Measurements from ENCODE around the gene NFKBIB. TPM values are rescaled to one million over a fixed set of nuclear protein-coding genes. Genes with fewer than 3 reads are reported as not detected.
A peak's percentile ranks its signal among the peaks of the same experiment; 100 is the strongest.

NFKBIB gene
- total and polyA plus RNA-seq, 2 of the 13 experiments (the other 11 are each of a cell fraction or from before 2014, with no cell fraction given) = 8.6 to 14.9 TPM

DNA sequence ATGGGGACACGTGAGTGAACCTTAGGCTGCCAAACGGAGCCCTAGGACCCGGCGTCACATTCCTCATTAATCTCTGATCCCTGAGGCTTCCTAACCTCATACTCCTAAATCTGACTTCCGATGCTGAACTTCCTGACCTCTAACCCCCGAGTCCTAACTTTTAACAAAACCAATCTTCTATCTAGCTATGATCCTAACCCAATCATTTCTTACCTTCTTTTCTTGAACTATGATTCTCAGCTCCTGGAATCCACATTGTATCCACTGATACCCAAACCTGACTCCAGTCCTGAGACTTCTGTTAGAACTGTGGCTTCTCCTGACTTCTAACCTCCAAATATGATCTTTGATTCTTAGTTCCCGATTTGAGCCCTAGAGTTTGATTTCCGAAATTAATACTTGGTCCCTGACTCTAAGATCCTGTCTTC is 447 bp downstream of the NFKBIB start (continued):
- no peak for TF ChIP-seq YY1 (IDR thresholded peaks at IDR 0.05; ENCODE audit: insufficient read depth, insufficient replicate concordance, low read depth, low read length)
- TF ChIP-seq, protein P1, sequence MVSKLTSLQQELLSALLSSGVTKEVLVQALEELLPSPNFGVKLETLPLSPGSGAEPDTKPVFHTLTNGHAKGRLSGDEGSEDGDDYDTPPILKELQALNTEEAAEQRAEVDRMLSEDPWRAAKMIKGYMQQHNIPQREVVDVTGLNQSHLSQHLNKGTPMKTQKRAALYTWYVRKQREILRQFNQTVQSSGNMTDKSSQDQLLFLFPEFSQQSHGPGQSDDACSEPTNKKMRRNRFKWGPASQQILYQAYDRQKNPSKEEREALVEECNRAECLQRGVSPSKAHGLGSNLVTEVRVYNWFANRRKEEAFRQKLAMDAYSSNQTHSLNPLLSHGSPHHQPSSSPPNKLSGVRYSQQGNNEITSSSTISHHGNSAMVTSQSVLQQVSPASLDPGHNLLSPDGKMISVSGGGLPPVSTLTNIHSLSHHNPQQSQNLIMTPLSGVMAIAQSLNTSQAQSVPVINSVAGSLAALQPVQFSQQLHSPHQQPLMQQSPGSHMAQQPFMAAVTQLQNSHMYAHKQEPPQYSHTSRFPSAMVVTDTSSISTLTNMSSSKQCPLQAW (CRISPR knock-in tag; IDR thresholded peaks at IDR 0.05) = no peak
- TF ChIP-seq ZNF607 (CRISPR knock-in tag; IDR thresholded peaks at IDR 0.05; ENCODE audit: borderline replicate concordance) = no peak
- no peak for TF ChIP-seq PLRG1 (conservative IDR thresholded peaks at IDR 0.05)
- TF ChIP-seq RNF2 (conservative IDR thresholded peaks at IDR 0.05; ENCODE audit: low read depth) = no peak
- TF ChIP-seq RBM22 (optimal IDR thresholded peaks at IDR 0.05; ENCODE audit: low read length) = no peak
- TF ChIP-seq RBM39 (IDR thresholded peaks at IDR 0.05; ENCODE audit: low read depth, low read length, poor library complexity, severe bottlenecking) = no peak
- TF ChIP-seq EZH2 (conservative IDR thresholded peaks at IDR 0.05; ENCODE audit: low read depth, low read length) = no peak
- TF ChIP-seq, protein P2, sequence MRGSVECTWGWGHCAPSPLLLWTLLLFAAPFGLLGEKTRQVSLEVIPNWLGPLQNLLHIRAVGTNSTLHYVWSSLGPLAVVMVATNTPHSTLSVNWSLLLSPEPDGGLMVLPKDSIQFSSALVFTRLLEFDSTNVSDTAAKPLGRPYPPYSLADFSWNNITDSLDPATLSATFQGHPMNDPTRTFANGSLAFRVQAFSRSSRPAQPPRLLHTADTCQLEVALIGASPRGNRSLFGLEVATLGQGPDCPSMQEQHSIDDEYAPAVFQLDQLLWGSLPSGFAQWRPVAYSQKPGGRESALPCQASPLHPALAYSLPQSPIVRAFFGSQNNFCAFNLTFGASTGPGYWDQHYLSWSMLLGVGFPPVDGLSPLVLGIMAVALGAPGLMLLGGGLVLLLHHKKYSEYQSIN (CRISPR knock-in tag; IDR thresholded peaks at IDR 0.05; ENCODE audit: borderline replicate concordance) = no peak
- TF ChIP-seq HNRNPUL1 (IDR thresholded peaks at IDR 0.05; ENCODE audit: low read depth, low read length) = no peak
- 0 out of 2 replicates have a peak, but pooled peaks have one; percentile 4 for TF ChIP-seq GATAD2A (CRISPR knock-in tag; IDR thresholded peaks at IDR 0.05)
- no peak for TF ChIP-seq ZMYM4 (CRISPR knock-in tag; IDR thresholded peaks at IDR 0.05)
- TF ChIP-seq AKAP8 (CRISPR knock-in tag; IDR thresholded peaks at IDR 0.05) = no peak
- TF ChIP-seq ELF1 (CRISPR knock-in tag; IDR thresholded peaks at IDR 0.05) = no peak
- TF ChIP-seq, protein P3, sequence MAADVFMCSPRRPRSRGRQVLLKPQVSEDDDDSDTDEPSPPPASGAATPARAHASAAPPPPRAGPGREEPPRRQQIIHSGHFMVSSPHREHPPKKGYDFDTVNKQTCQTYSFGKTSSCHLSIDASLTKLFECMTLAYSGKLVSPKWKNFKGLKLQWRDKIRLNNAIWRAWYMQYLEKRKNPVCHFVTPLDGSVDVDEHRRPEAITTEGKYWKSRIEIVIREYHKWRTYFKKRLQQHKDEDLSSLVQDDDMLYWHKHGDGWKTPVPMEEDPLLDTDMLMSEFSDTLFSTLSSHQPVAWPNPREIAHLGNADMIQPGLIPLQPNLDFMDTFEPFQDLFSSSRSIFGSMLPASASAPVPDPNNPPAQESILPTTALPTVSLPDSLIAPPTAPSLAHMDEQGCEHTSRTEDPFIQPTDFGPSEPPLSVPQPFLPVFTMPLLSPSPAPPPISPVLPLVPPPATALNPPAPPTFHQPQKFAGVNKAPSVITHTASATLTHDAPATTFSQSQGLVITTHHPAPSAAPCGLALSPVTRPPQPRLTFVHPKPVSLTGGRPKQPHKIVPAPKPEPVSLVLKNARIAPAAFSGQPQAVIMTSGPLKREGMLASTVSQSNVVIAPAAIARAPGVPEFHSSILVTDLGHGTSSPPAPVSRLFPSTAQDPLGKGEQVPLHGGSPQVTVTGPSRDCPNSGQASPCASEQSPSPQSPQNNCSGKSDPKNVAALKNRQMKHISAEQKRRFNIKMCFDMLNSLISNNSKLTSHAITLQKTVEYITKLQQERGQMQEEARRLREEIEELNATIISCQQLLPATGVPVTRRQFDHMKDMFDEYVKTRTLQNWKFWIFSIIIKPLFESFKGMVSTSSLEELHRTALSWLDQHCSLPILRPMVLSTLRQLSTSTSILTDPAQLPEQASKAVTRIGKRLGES (CRISPR knock-in tag; IDR thresholded peaks at IDR 0.05; ENCODE audit: borderline replicate concordance) = no peak
- no peak for TF ChIP-seq MTA3 (CRISPR knock-in tag; IDR thresholded peaks at IDR 0.05)
- no peak for TF ChIP-seq ZSCAN9 (CRISPR knock-in tag; IDR thresholded peaks at IDR 0.05; ENCODE audit: borderline replicate concordance)
- TF ChIP-seq, protein P4, sequence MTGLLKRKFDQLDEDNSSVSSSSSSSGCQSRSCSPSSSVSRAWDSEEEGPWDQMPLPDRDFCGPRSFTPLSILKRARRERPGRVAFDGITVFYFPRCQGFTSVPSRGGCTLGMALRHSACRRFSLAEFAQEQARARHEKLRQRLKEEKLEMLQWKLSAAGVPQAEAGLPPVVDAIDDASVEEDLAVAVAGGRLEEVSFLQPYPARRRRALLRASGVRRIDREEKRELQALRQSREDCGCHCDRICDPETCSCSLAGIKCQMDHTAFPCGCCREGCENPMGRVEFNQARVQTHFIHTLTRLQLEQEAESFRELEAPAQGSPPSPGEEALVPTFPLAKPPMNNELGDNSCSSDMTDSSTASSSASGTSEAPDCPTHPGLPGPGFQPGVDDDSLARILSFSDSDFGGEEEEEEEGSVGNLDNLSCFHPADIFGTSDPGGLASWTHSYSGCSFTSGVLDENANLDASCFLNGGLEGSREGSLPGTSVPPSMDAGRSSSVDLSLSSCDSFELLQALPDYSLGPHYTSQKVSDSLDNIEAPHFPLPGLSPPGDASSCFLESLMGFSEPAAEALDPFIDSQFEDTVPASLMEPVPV (CRISPR knock-in tag; IDR thresholded peaks at IDR 0.05) = no peak
- TF ChIP-seq, protein P5, sequence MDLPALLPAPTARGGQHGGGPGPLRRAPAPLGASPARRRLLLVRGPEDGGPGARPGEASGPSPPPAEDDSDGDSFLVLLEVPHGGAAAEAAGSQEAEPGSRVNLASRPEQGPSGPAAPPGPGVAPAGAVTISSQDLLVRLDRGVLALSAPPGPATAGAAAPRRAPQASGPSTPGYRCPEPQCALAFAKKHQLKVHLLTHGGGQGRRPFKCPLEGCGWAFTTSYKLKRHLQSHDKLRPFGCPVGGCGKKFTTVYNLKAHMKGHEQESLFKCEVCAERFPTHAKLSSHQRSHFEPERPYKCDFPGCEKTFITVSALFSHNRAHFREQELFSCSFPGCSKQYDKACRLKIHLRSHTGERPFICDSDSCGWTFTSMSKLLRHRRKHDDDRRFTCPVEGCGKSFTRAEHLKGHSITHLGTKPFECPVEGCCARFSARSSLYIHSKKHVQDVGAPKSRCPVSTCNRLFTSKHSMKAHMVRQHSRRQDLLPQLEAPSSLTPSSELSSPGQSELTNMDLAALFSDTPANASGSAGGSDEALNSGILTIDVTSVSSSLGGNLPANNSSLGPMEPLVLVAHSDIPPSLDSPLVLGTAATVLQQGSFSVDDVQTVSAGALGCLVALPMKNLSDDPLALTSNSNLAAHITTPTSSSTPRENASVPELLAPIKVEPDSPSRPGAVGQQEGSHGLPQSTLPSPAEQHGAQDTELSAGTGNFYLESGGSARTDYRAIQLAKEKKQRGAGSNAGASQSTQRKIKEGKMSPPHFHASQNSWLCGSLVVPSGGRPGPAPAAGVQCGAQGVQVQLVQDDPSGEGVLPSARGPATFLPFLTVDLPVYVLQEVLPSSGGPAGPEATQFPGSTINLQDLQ (CRISPR knock-in tag; IDR thresholded peaks at IDR 0.05) = no peak
- no peak for TF ChIP-seq ZNF282 (IDR thresholded peaks at IDR 0.05; ENCODE audit: partially characterized antibody)
- TF ChIP-seq ZNF788 (CRISPR knock-in tag; IDR thresholded peaks at IDR 0.05; ENCODE audit: borderline replicate concordance) = no peak
- TF ChIP-seq ZBTB8A (CRISPR knock-in tag; IDR thresholded peaks at IDR 0.05; ENCODE audit: borderline replicate concordance, low read depth) = no peak
